Measurements from ENCODE around the gene DGKB.

Gene DGKB

GRCh38 chr7:14691597-14692203 lies 210.9 kb downstream of the DGKB start:
- ATAC-seq = peak; percentile 67
- TF ChIP-seq OSR1 (CRISPR knock-in tag; IDR thresholded peaks at IDR 0.05) (no peak), GLIS3 (CRISPR knock-in tag; IDR thresholded peaks at IDR 0.05) (no peak), ZC3H10 (CRISPR knock-in tag; IDR thresholded peaks at IDR 0.05) (no peak), ZNF70 (CRISPR knock-in tag; IDR thresholded peaks at IDR 0.05) (no peak), PPARA (CRISPR knock-in tag; IDR thresholded peaks at IDR 0.05; ENCODE audit: borderline replicate concordance) (no peak), ZNF8 (CRISPR knock-in tag; IDR thresholded peaks at IDR 0.05) (no peak), ARNTL (CRISPR knock-in tag; IDR thresholded peaks at IDR 0.05; ENCODE audit: borderline replicate concordance, low read depth) (no peak), CSRNP3 (CRISPR knock-in tag; IDR thresholded peaks at IDR 0.05) (no peak), TCF4 (CRISPR knock-in tag; IDR thresholded peaks at IDR 0.05; ENCODE audit: borderline replicate concordance) (no peak), SNAI2 (CRISPR knock-in tag; IDR thresholded peaks at IDR 0.05) (no peak), BACH2 (CRISPR knock-in tag; IDR thresholded peaks at IDR 0.05; ENCODE audit: borderline replicate concordance) (no peak), TOX (CRISPR knock-in tag; IDR thresholded peaks at IDR 0.05; ENCODE audit: borderline replicate concordance) (no peak), ISL1 (CRISPR knock-in tag; IDR thresholded peaks at IDR 0.05) (no peak), ZNF565 (CRISPR knock-in tag; conservative IDR thresholded peaks at IDR 0.05; ENCODE audit: low read depth) (no peak), ESRRG (CRISPR knock-in tag; IDR thresholded peaks at IDR 0.05) (no peak), CSDC2 (CRISPR knock-in tag; IDR thresholded peaks at IDR 0.05) (no peak)
- TF ChIP-seq, protein P1, sequence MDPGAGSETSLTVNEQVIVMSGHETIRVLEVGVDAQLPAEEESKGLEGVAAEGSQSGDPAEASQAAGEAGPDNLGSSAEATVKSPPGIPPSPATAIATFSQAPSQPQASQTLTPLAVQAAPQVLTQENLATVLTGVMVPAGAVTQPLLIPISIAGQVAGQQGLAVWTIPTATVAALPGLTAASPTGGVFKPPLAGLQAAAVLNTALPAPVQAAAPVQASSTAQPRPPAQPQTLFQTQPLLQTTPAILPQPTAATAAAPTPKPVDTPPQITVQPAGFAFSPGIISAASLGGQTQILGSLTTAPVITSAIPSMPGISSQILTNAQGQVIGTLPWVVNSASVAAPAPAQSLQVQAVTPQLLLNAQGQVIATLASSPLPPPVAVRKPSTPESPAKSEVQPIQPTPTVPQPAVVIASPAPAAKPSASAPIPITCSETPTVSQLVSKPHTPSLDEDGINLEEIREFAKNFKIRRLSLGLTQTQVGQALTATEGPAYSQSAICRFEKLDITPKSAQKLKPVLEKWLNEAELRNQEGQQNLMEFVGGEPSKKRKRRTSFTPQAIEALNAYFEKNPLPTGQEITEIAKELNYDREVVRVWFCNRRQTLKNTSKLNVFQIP (CRISPR knock-in tag; IDR thresholded peaks at IDR 0.05; ENCODE audit: borderline replicate concordance, low read depth) = no peak

DNA sequence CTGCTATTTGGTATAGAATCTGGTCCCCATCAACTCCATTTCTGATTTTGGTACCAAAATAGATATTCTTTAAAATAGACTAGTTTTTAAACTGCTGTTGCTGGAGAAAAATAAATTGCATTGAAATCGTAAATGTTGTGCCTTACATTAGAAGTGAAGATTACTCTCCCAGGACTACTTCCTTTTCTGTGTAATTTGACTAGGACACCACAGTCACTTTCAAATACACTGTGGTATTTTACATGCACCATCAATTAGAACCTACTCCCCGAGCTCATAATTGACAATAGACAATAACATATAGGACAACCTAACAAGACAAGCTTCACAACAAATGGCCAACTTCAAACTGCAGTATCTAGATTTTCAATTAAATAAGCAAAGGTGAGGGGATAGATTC lies 211.5 kb downstream of the DGKB start:
- no peak for TF ChIP-seq OSR1 (CRISPR knock-in tag; IDR thresholded peaks at IDR 0.05)
- TF ChIP-seq ESRRG (CRISPR knock-in tag; IDR thresholded peaks at IDR 0.05) = no peak
- no peak for TF ChIP-seq CREB5 (CRISPR knock-in tag; IDR thresholded peaks at IDR 0.05; ENCODE audit: low read depth)
- TF ChIP-seq, protein P2, sequence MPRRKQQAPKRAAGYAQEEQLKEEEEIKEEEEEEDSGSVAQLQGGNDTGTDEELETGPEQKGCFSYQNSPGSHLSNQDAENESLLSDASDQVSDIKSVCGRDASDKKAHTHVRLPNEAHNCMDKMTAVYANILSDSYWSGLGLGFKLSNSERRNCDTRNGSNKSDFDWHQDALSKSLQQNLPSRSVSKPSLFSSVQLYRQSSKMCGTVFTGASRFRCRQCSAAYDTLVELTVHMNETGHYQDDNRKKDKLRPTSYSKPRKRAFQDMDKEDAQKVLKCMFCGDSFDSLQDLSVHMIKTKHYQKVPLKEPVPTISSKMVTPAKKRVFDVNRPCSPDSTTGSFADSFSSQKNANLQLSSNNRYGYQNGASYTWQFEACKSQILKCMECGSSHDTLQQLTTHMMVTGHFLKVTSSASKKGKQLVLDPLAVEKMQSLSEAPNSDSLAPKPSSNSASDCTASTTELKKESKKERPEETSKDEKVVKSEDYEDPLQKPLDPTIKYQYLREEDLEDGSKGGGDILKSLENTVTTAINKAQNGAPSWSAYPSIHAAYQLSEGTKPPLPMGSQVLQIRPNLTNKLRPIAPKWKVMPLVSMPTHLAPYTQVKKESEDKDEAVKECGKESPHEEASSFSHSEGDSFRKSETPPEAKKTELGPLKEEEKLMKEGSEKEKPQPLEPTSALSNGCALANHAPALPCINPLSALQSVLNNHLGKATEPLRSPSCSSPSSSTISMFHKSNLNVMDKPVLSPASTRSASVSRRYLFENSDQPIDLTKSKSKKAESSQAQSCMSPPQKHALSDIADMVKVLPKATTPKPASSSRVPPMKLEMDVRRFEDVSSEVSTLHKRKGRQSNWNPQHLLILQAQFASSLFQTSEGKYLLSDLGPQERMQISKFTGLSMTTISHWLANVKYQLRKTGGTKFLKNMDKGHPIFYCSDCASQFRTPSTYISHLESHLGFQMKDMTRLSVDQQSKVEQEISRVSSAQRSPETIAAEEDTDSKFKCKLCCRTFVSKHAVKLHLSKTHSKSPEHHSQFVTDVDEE (CRISPR knock-in tag; IDR thresholded peaks at IDR 0.05) = no peak
- TF ChIP-seq ZNF8 (CRISPR knock-in tag; IDR thresholded peaks at IDR 0.05) = no peak
- ATAC-seq = no peak

DNA sequence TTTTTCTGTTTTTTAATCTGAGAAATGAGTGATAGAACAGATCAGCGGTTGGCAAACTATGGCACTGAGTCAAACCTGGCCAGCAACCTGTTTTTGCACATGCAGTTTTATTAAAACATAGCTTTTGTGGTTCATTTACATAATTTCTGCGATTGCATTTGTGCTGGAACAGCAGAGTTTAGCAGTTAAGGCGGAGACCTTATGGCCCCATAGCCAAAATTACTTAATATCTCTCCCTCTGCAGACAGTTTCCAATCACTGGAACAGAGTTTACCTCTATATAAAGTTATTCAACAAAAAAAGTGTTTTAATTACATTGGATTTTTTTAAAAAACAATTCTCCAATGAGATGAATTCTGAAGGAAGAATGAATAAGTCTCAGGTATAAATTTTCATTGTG lies 212.1 kb downstream of the DGKB start:
- no peak for ATAC-seq
- TF ChIP-seq ZNF70 (CRISPR knock-in tag; IDR thresholded peaks at IDR 0.05) = no peak
- TF ChIP-seq, protein P1 (CRISPR knock-in tag; IDR thresholded peaks at IDR 0.05; ENCODE audit: borderline replicate concordance, low read depth) = no peak
- TF ChIP-seq ESRRG (CRISPR knock-in tag; IDR thresholded peaks at IDR 0.05) = no peak
- TF ChIP-seq ZC3H10 (CRISPR knock-in tag; IDR thresholded peaks at IDR 0.05) = no peak
- TF ChIP-seq ZFP3 (CRISPR knock-in tag; IDR thresholded peaks at IDR 0.05) = no peak
- no peak for TF ChIP-seq CREB5 (CRISPR knock-in tag; IDR thresholded peaks at IDR 0.05; ENCODE audit: low read depth)
- TF ChIP-seq ZNF565 (CRISPR knock-in tag; conservative IDR thresholded peaks at IDR 0.05; ENCODE audit: low read depth) = no peak
- no peak for TF ChIP-seq TCF4 (CRISPR knock-in tag; IDR thresholded peaks at IDR 0.05; ENCODE audit: borderline replicate concordance)
- no peak for TF ChIP-seq BACH2 (CRISPR knock-in tag; IDR thresholded peaks at IDR 0.05; ENCODE audit: borderline replicate concordance)
- TF ChIP-seq ZFP30 (CRISPR knock-in tag; IDR thresholded peaks at IDR 0.05) = no peak
- no peak for TF ChIP-seq ISL1 (CRISPR knock-in tag; IDR thresholded peaks at IDR 0.05)
- TF ChIP-seq CSRNP3 (CRISPR knock-in tag; IDR thresholded peaks at IDR 0.05) = no peak
- TF ChIP-seq PPARA (CRISPR knock-in tag; IDR thresholded peaks at IDR 0.05; ENCODE audit: borderline replicate concordance) = no peak
- no peak for TF ChIP-seq RARB (CRISPR knock-in tag; IDR thresholded peaks at IDR 0.05)

Data from SK-N-SH treated with all-trans-retinoic acid at 6 μM for 48 hours (cell line).